HCT116 (cell line): ENCODE measurements around the gene XAB2. TPM values are rescaled to one million over a fixed set of nuclear protein-coding genes. Genes with fewer than 3 reads are reported as not detected.

Source experiments
- ATAC-seq: fragments of 200-7000 bp; cut with Tn5 transposase; 2 replicates; pipeline ENCODE4 v1.9.1; 2020; ENCODE audit warnings: mild to moderate bottlenecking, moderate library complexity
- BruUV-seq: library from RNA; stranded (reverse); fragments of 400-500 nt; replicated peaks from 2 replicates; lab custom pipeline; 2021; lab: Mats Ljungman, UMichigan
- CTCF ChIA-PET: fragments of 300-600 bp; sonication (Branson Sonifier 250); formaldehyde crosslinking; loops from one replicate; lab custom pipeline; 2021; ENCODE audit warnings: antibody characterized with exemption; lab: Charles Lee
- POLR2A ChIA-PET: fragments of 300-600, 350-600 bp; sonication (Branson Sonifier 250); formaldehyde crosslinking; loops from one replicate; lab custom pipeline; 2021; ENCODE audit warnings: antibody characterized with exemption; lab: Charles Lee
- RAD21 ChIA-PET, 2 experiments: fragments of 300-600 bp; sonication (Branson Sonifier 250); formaldehyde crosslinking; loops; one replicate each; lab custom pipeline; 2023; ENCODE audit warnings: low total read pairs in 2 of 2; ENCODE audit not compliant: uncharacterized antibody in 2 of 2, unreplicated experiment in 2 of 2, low non-redundant PET in 1 of 2; lab: Charles Lee
- DNase-seq: peaks from one replicate; pipeline ENCODE4 v3.0.0-alpha.2; 2010; ENCODE audit warnings: low read depth, low spot score
- H2AFZ ChIP-seq: fragments of 200-600 bp; shearing (Covaris generic), sonication (generic); 2 replicates; pipeline ENCODE4 v1.6.1; 2017; ENCODE audit warnings: low read depth, mixed run types, mixed read lengths, antibody characterized with exemption, low read length; ENCODE audit not compliant: poor library complexity, severe bottlenecking
- H3K27ac ChIP-seq: 2 replicates; pipeline ENCODE4 v1.5.1; 2012; ENCODE audit warnings: low read depth, low read length
- H3K27me3 ChIP-seq: fragments of 200-600 bp; sonication (generic); 2 replicates; pipeline ENCODE4 v1.6.1; 2016; ENCODE audit warnings: mixed run types, low read length, mixed read lengths; ENCODE audit not compliant: insufficient read depth
- H3K36me3 ChIP-seq, 2 experiments: fragments of 200-500 bp in 1 of 2; fragments of 200-600 bp in 1 of 2; sonication (Bioruptor generic) in 1 of 2; sonication (generic) in 1 of 2; 2 replicates each; pipeline versions ENCODE4 v1.5.1 to v1.6.1; 2014 to 2016; ENCODE audit warnings: low read length in 2 of 2, inconsistent platforms in 1 of 2, mixed read lengths in 1 of 2, mixed run types in 1 of 2; ENCODE audit not compliant: insufficient read depth in 2 of 2, control insufficient read depth in 1 of 2
- H3K4me1 ChIP-seq, 2 experiments: fragments of 200-600 bp in 1 of 2; sonication (generic) in 1 of 2; 2 replicates each; pipeline versions ENCODE4 v1.5.1 to v1.6.1; 2012 to 2017; ENCODE audit warnings: low read length in 2 of 2, inconsistent platforms in 1 of 2, mild to moderate bottlenecking in 1 of 2, mixed read lengths in 1 of 2, mixed run types in 1 of 2, moderate library complexity in 1 of 2; ENCODE audit not compliant: insufficient read depth in 2 of 2, control insufficient read depth in 1 of 2
- H3K4me2 ChIP-seq: fragments of 200-600 bp; sonication (generic); 2 replicates; pipeline ENCODE4 v1.6.1; 2017; ENCODE audit warnings: mixed run types, low read length, mixed read lengths
- H3K4me3 ChIP-seq, 2 experiments: fragments of 200-600 bp in 1 of 2; sonication (generic) in 1 of 2; replicated peaks in 1 of 2; 2 replicates each; pipeline ENCODE4 v1.5.1; 2011 to 2016; ENCODE audit warnings: low read length in 2 of 2, control low read depth in 1 of 2, low read depth in 1 of 2, mild to moderate bottlenecking in 1 of 2, mixed read lengths in 1 of 2, mixed run types in 1 of 2
- H3K79me2 ChIP-seq: fragments of 200-600 bp; sonication (generic); 2 replicates; pipeline ENCODE4 v1.6.1; 2017; ENCODE audit warnings: mild to moderate bottlenecking, mixed run types, low read length, moderate library complexity, mixed read lengths; ENCODE audit not compliant: insufficient read depth
- H3K9ac ChIP-seq: fragments of 200-600 bp; sonication (generic); 2 replicates; pipeline ENCODE4 v1.6.1; 2016; ENCODE audit warnings: low read length, mixed read lengths
- H3K9me2 ChIP-seq: fragments of 200-600 bp; sonication (generic), shearing (Covaris generic); 2 replicates; pipeline ENCODE4 v1.6.1; 2017; ENCODE audit warnings: mixed run types, mild to moderate bottlenecking, moderate library complexity; ENCODE audit not compliant: insufficient read depth
- H3K9me3 ChIP-seq, 2 experiments: fragments of 200-500 bp in 1 of 2; fragments of 200-600 bp in 1 of 2; sonication (Bioruptor generic) in 1 of 2; sonication (generic) in 1 of 2; 2 replicates each; pipeline ENCODE4 v1.6.1; 2014 to 2017; ENCODE audit warnings: low read length in 2 of 2, mixed read lengths in 2 of 2, inconsistent platforms in 1 of 2, low read depth in 1 of 2, mild to moderate bottlenecking in 1 of 2, mixed run types in 1 of 2, moderate library complexity in 1 of 2; ENCODE audit not compliant: control insufficient read depth in 1 of 2, insufficient read depth in 1 of 2
- H4K20me1 ChIP-seq: fragments of 200-600 bp; sonication (generic), shearing (Covaris generic); 2 replicates; pipeline ENCODE4 v1.6.1; 2017; ENCODE audit warnings: mixed run types, mild to moderate bottlenecking, moderate library complexity; ENCODE audit not compliant: insufficient read depth
- ATF3 ChIP-seq: IDR thresholded peaks from 2 replicates; pipeline ENCODE4 v1.6.1; 2012
- EGR1 ChIP-seq: IDR thresholded peaks from 2 replicates; pipeline ENCODE4 v1.6.1; 2012; ENCODE audit warnings: low read depth
- FOSL1 ChIP-seq: IDR thresholded peaks from 2 replicates; pipeline ENCODE4 v1.6.1; 2012; ENCODE audit warnings: low read depth
- POLR2AphosphoS5 ChIP-seq: IDR thresholded peaks from 2 replicates; pipeline ENCODE4 v1.6.1; 2011; ENCODE audit warnings: mild to moderate bottlenecking, low read depth, low read length, moderate library complexity
- RAD21 ChIP-seq: IDR thresholded peaks from 2 replicates; pipeline ENCODE4 v1.6.1; 2012; ENCODE audit warnings: low read depth, mild to moderate bottlenecking
- REST ChIP-seq: IDR thresholded peaks from 2 replicates; pipeline ENCODE4 v1.6.1; 2012; ENCODE audit warnings: low read depth
- SIN3A ChIP-seq: IDR thresholded peaks from 2 replicates; pipeline ENCODE4 v1.6.1; 2012; ENCODE audit warnings: low read depth
- ZBTB33 ChIP-seq: IDR thresholded peaks from 2 replicates; pipeline ENCODE4 v1.6.1; 2011; ENCODE audit warnings: mild to moderate bottlenecking, low read length, moderate library complexity; ENCODE audit not compliant: insufficient replicate concordance; ENCODE audit errors: extremely low read depth
- intact Hi-C: fragments of 100-400 bp; cut with micrococcal nuclease; formaldehyde crosslinking; loops from 2 replicates; pipeline ENCODE4 v1.10.0; 2022
- total RNA-seq: library from RNA; stranded (reverse); gene quantifications from one replicate; pipeline ENCODE4 v1.2.1, GENCODE V29; 2021; ENCODE audit not compliant: unreplicated experiment

Gene XAB2
- total RNA-seq, 1 experiment from 2014 or later = 103 TPM

- Histone ChIP-seq H3K4me3 (no peak overlapping the region), H3K79me2 (no peaks in the 10 kb centered on the region), H2AFZ (no peak overlapping the region), H3K9ac (no peak overlapping the region), H3K4me2 (no peak overlapping the region), H4K20me1 (no peaks in the 10 kb centered on the region), H3K4me1 (peaks cover 3 to 10% of the 10 kb centered on the region in 2 experiments; a peak in 3 of 4 replicates), H3K9me2 (no peaks in the 10 kb centered on the region), H3K9me3 (peaks cover 0 to 3% of the 10 kb centered on the region in 2 experiments; a peak in 1 of 4 replicates), H3K36me3 (no peaks in the 10 kb centered on the region), H3K27ac (no peak overlapping the region), H3K27me3 (no peaks in the 10 kb centered on the region)
- ChIA-PET CTCF (interaction anchor here (1.0 kb wide), 1 partner anchor 10 kb away, joined by 4 read pairs; the partner anchor contains the start of gene TRAPPC5), RAD21 (no interaction called here), POLR2A (no interaction called here)
- no peak for DNase-seq
- TF ChIP-seq ATF3 = no peak
- no peak for TF ChIP-seq ZBTB33
- no peak for TF ChIP-seq RAD21
- no TSS peak for BruUV-seq
- ATAC-seq = no peak
- intact Hi-C loops = no loop called here
Measured at GRCh38 chr19:7670790-7671189, 41.4 kb upstream of the XAB2 start.

- Histone ChIP-seq H4K20me1 (no peaks in the 10 kb centered on the region), H2AFZ (no peak overlapping the region), H3K36me3 (no peaks in the 10 kb centered on the region), H3K4me1 (peaks cover 3 to 10% of the 10 kb centered on the region in 2 experiments; a peak in 3 of 4 replicates), H3K27me3 (no peaks in the 10 kb centered on the region), H3K27ac (no peak overlapping the region), H3K9me3 (peaks cover 0 to 3% of the 10 kb centered on the region in 2 experiments; a peak in 1 of 4 replicates), H3K4me3 (no peak overlapping the region), H3K4me2 (no peak overlapping the region), H3K9me2 (no peaks in the 10 kb centered on the region), H3K9ac (no peak overlapping the region), H3K79me2 (no peaks in the 10 kb centered on the region)
- intact Hi-C loops = no loop called here
- TF ChIP-seq FOSL1 = no peak
- no peak for TF ChIP-seq SIN3A
- TF ChIP-seq POLR2AphosphoS5 = no peak
- TF ChIP-seq RAD21 = no peak
- TF ChIP-seq EGR1 = no peak
- no peak for TF ChIP-seq ZBTB33
- TF ChIP-seq REST = no peak
- no TSS peak for BruUV-seq
- RAD21 ChIA-PET = no interaction called here
- POLR2A ChIA-PET = no interaction called here
- CTCF ChIA-PET = interaction anchor here (1.0 to 2.3 kb wide), 2 partner anchors 10 to 11 kb away, joined by 4 to 12 read pairs; partner anchors contain the start of gene TRAPPC5
- ATAC-seq = no peak
- DNase-seq = no peak
Measured at GRCh38 chr19:7670150-7670783, 40.9 kb upstream of the XAB2 start.
